H1 (cell line): Measurements from ENCODE around the gene EML1. TPM values are rescaled to one million over a fixed set of nuclear protein-coding genes. Genes with fewer than 3 reads are reported as not detected.

Source experiments
- CTCF ChIA-PET: fragments of 300-600 bp; sonication (Branson Sonifier 250); formaldehyde crosslinking; loops from one replicate; lab custom pipeline; 2021; ENCODE audit not compliant: partially characterized antibody; lab: Charles Lee
- POLR2A ChIA-PET: fragments of 300-600 bp; sonication (Branson Sonifier 250); formaldehyde crosslinking; loops from one replicate; lab custom pipeline; 2021; ENCODE audit warnings: inconsistent platforms; ENCODE audit not compliant: partially characterized antibody; lab: Charles Lee
- DNase-seq, 2 experiments: peaks; one replicate each; pipeline versions ENCODE4 v3.0.0 to v3.0.0-alpha.2; 2010 to 2022; ENCODE audit warnings: low spot score in 2 of 2, low read depth in 1 of 2, mixed read lengths in 1 of 2
- FAIRE-seq: peaks from 2 replicates; lab custom pipeline; 2011; peaks lifted over from hg19 to GRCh38; lab: Jason Lieb, UNC
- H2AFZ ChIP-seq: 2 replicates; pipeline ENCODE4 v1.8.1; 2012; ENCODE audit warnings: low read length, inconsistent platforms
- H2AK5ac ChIP-seq: 2 replicates; pipeline ENCODE4 v1.6.1; 2013; ENCODE audit warnings: low read depth, low read length
- H2BK120ac ChIP-seq: replicated peaks from 2 replicates; pipeline ENCODE3; 2013; ENCODE audit warnings: low read depth, low read length, inconsistent platforms
- H2BK12ac ChIP-seq: 2 replicates; pipeline ENCODE4 v1.6.1; 2013; ENCODE audit warnings: low read depth, low read length
- H2BK15ac ChIP-seq: 2 replicates; pipeline ENCODE4 v1.6.1; 2013; ENCODE audit warnings: low read length
- H2BK20ac ChIP-seq: 2 replicates; pipeline ENCODE4 v1.6.1; 2013; ENCODE audit warnings: low read length
- H2BK5ac ChIP-seq: 2 replicates; pipeline ENCODE4 v1.6.1; 2013; ENCODE audit warnings: low read depth, low read length
- H3K14ac ChIP-seq: 2 replicates; pipeline ENCODE4 v1.6.1; 2013; ENCODE audit warnings: inconsistent platforms; ENCODE audit not compliant: insufficient read length
- H3K18ac ChIP-seq: 2 replicates; pipeline ENCODE4 v1.6.1; 2013; ENCODE audit warnings: low read length; ENCODE audit errors: extremely low read depth
- H3K23ac ChIP-seq: 2 replicates; pipeline ENCODE4 v1.6.1; 2013; ENCODE audit warnings: inconsistent platforms; ENCODE audit not compliant: insufficient read length
- H3K23me2 ChIP-seq: 2 replicates; pipeline ENCODE4 v1.6.1; 2013; ENCODE audit warnings: low read depth, low read length
- H3K27ac ChIP-seq: 2 replicates; pipeline ENCODE4 v1.6.1; 2011; ENCODE audit warnings: low read depth, low read length, inconsistent platforms
- H3K27me3 ChIP-seq, 4 experiments: replicated peaks in 1 of 4; 1 replicate in 1 of 4; 2 replicates in 3 of 4; pipeline versions ENCODE4 v1.6.1 to v1.8.1; 2011 to 2013; ENCODE audit warnings: low read length in 3 of 4, mild to moderate bottlenecking in 3 of 4, inconsistent platforms in 2 of 4, mixed read lengths in 2 of 4, moderate library complexity in 1 of 4; ENCODE audit not compliant: control insufficient read depth in 3 of 4, insufficient read depth in 3 of 4; ENCODE audit errors: extremely low read depth in 1 of 4
- H3K36me3 ChIP-seq, 4 experiments: 2 replicates each; pipeline versions ENCODE4 v1.6.1 to v1.8.1; 2011 to 2013; ENCODE audit warnings: mild to moderate bottlenecking in 4 of 4, low read length in 3 of 4, moderate library complexity in 2 of 4, control low read depth in 1 of 4, inconsistent platforms in 1 of 4; ENCODE audit not compliant: insufficient read depth in 4 of 4, control insufficient read depth in 2 of 4
- H3K4ac ChIP-seq: replicated peaks from 2 replicates; pipeline ENCODE3; 2013; ENCODE audit warnings: low read length, low read depth, mixed read lengths, inconsistent platforms; ENCODE audit not compliant: insufficient read length
- H3K4me1 ChIP-seq, 4 experiments: replicated peaks in 1 of 4; 1 replicate in 1 of 4; 2 replicates in 3 of 4; pipeline versions ENCODE4 v1.6.1 to v1.8.1; 2011 to 2013; ENCODE audit warnings: low read length in 3 of 4, inconsistent platforms in 2 of 4, mixed read lengths in 1 of 4; ENCODE audit not compliant: insufficient read depth in 4 of 4, control insufficient read depth in 3 of 4
- H3K4me2 ChIP-seq, 2 experiments: 2 replicates each; pipeline versions ENCODE4 v1.6.1 to v1.8.1; 2011 to 2013; ENCODE audit warnings: low read depth in 2 of 2, low read length in 2 of 2, control low read depth in 1 of 2, inconsistent platforms in 1 of 2, mild to moderate bottlenecking in 1 of 2; ENCODE audit not compliant: insufficient read depth in 1 of 2
- H3K4me3 ChIP-seq, 4 experiments: fragments of 200-600, 300-600 bp in 1 of 4; sonication (generic), shearing (Covaris generic), sonication (Bioruptor Twin) in 1 of 4; 2 replicates each; pipeline versions ENCODE4 v1.5.1 to v1.8.1; 2011 to 2016; ENCODE audit warnings: low read length in 4 of 4, low read depth in 3 of 4, control low read depth in 2 of 4, inconsistent platforms in 2 of 4, mild to moderate bottlenecking in 2 of 4, mixed read lengths in 1 of 4, moderate library complexity in 1 of 4; ENCODE audit not compliant: insufficient read depth in 2 of 4; ENCODE audit errors: extremely low read depth in 1 of 4
- H3K56ac ChIP-seq: replicated peaks from 2 replicates; pipeline ENCODE3; 2013; ENCODE audit warnings: low read depth, mild to moderate bottlenecking, mixed read lengths, low read length, inconsistent platforms; ENCODE audit not compliant: insufficient read length
- H3K79me1 ChIP-seq: 2 replicates; pipeline ENCODE4 v1.6.1; 2013; ENCODE audit warnings: low read depth, low read length, control low read depth
- H3K79me2 ChIP-seq, 2 experiments: 2 replicates each; pipeline versions ENCODE4 v1.6.1 to v1.8.1; 2012 to 2013; ENCODE audit warnings: low read length in 2 of 2, mild to moderate bottlenecking in 2 of 2, inconsistent platforms in 1 of 2; ENCODE audit not compliant: insufficient read depth in 2 of 2, control insufficient read depth in 1 of 2
- H3K9ac ChIP-seq, 4 experiments: replicated peaks in 1 of 4; 1 replicate in 1 of 4; 2 replicates in 3 of 4; pipeline versions ENCODE4 v1.6.1 to v1.8.1; 2011 to 2013; ENCODE audit warnings: low read depth in 3 of 4, low read length in 3 of 4, control low read depth in 2 of 4, mild to moderate bottlenecking in 2 of 4, moderate library complexity in 2 of 4, inconsistent platforms in 1 of 4; ENCODE audit errors: extremely low read depth in 1 of 4
- H3K9me3 ChIP-seq, 2 experiments: 2 replicates each; pipeline versions ENCODE4 v1.6.1 to v1.8.1; 2012 to 2013; ENCODE audit warnings: mild to moderate bottlenecking in 2 of 2, moderate library complexity in 2 of 2, control low read depth in 1 of 2, inconsistent platforms in 1 of 2, low read depth in 1 of 2, low read length in 1 of 2, mixed read lengths in 1 of 2; ENCODE audit not compliant: insufficient read depth in 2 of 2
- H4K20me1 ChIP-seq, 2 experiments: replicated peaks in 1 of 2; 2 replicates each; pipeline versions ENCODE3 to v1.8.1; 2011 to 2013; ENCODE audit warnings: inconsistent platforms in 2 of 2, low read length in 2 of 2, mild to moderate bottlenecking in 1 of 2; ENCODE audit not compliant: insufficient read depth in 2 of 2, control insufficient read depth in 1 of 2
- H4K5ac ChIP-seq: 2 replicates; pipeline ENCODE4 v1.6.1; 2013; ENCODE audit warnings: low read length, low read depth, mixed read lengths, inconsistent platforms; ENCODE audit not compliant: insufficient read length
- H4K8ac ChIP-seq: 2 replicates; pipeline ENCODE4 v1.8.0; 2013; ENCODE audit warnings: mild to moderate bottlenecking, moderate library complexity, low read length, inconsistent platforms; ENCODE audit not compliant: insufficient read depth; ENCODE audit errors: extremely low read depth
- H4K91ac ChIP-seq: replicated peaks from 2 replicates; pipeline ENCODE3; 2013; ENCODE audit warnings: low read length, mixed read lengths, inconsistent platforms; ENCODE audit not compliant: insufficient read length
- CEBPB ChIP-seq: IDR thresholded peaks from 2 replicates; pipeline ENCODE4 v1.6.1; 2012; ENCODE audit warnings: low read depth, low read length
- CTCF ChIP-seq, 3 experiments: IDR thresholded peaks; 1 replicate in 2 of 3; 2 replicates in 1 of 3; pipeline versions ENCODE4 v1.5.1 to v1.6.1; 2011; ENCODE audit warnings: low read length in 3 of 3, mild to moderate bottlenecking in 3 of 3, inconsistent platforms in 2 of 3, low read depth in 1 of 3, moderate library complexity in 1 of 3; ENCODE audit not compliant: insufficient read depth in 1 of 3; ENCODE audit errors: control extremely low read depth in 1 of 3
- E2F6 ChIP-seq: IDR thresholded peaks from 2 replicates; pipeline ENCODE4 v1.6.1; 2012; ENCODE audit warnings: inconsistent platforms
- HDAC6 ChIP-seq: IDR thresholded peaks from one replicate; pipeline ENCODE4 v1.7.1; 2012; ENCODE audit warnings: low read depth, mild to moderate bottlenecking, inconsistent platforms, low read length, moderate library complexity
- JUN ChIP-seq: IDR thresholded peaks from 2 replicates; pipeline ENCODE4 v1.6.1; 2011; ENCODE audit warnings: low read depth, mild to moderate bottlenecking, improper control_type of control experiment, low read length
- MAFK ChIP-seq: IDR thresholded peaks from 2 replicates; pipeline ENCODE4 v1.6.1; 2012; ENCODE audit warnings: low read depth, mild to moderate bottlenecking, improper control_type of control experiment, low read length
- RFX5 ChIP-seq: IDR thresholded peaks from 2 replicates; pipeline ENCODE4 v1.6.1; 2011; ENCODE audit warnings: low read depth, low read length, improper control_type of control experiment, borderline replicate concordance
- SIN3A ChIP-seq, 2 experiments: IDR thresholded peaks in 1 of 2; conservative IDR thresholded peaks in 1 of 2; 2 replicates each; pipeline ENCODE4 v1.6.1; 2011 to 2012; ENCODE audit warnings: low read length in 2 of 2, improper control_type of control experiment in 1 of 2, low read depth in 1 of 2, mild to moderate bottlenecking in 1 of 2
- SUZ12 ChIP-seq: fragments of 200-600 bp; sonication (generic); IDR thresholded peaks from 2 replicates; pipeline ENCODE4 v1.6.1; 2012; ENCODE audit warnings: mild to moderate bottlenecking, inconsistent platforms, low read length, moderate library complexity, mixed read lengths
- TAF1 ChIP-seq: IDR thresholded peaks from 2 replicates; pipeline ENCODE4 v1.6.1; 2011; ENCODE audit warnings: mild to moderate bottlenecking, low read depth, low read length
- TCF12 ChIP-seq: IDR thresholded peaks from 2 replicates; pipeline ENCODE4 v1.6.1; 2011; ENCODE audit warnings: low read depth, mild to moderate bottlenecking, low read length
- TEAD4 ChIP-seq: IDR thresholded peaks from 2 replicates; pipeline ENCODE4 v1.6.1; 2012; ENCODE audit warnings: low read depth, low read length, inconsistent platforms, mixed read lengths
- WGBS, 2 experiments: shearing (Covaris generic) in 1 of 2; methylation state at CpG; one replicate each; pipeline versions ENCODE4 v1.1.6 to v1.1.7; 2013 to 2015; ENCODE audit warnings: low lambda C conversion rate in 2 of 2, mixed read lengths in 2 of 2, inconsistent platforms in 1 of 2, low coverage in 1 of 2, missing lambda C conversion rate in 1 of 2; ENCODE audit not compliant: insufficient replicate concordance in 2 of 2, insufficient coverage in 1 of 2, insufficient read length in 1 of 2; ENCODE audit errors: extremely low coverage in 1 of 2, missing lambda C conversion rate in 1 of 2; 5-methylcytosine and 5-hydroxymethylcytosine counted together
- polyA plus RNA-seq, 7 experiments: library from polyadenylated mRNA; depleted of rRNA in 3 of 7; stranded (reverse) in 5 of 7; unstranded in 2 of 7; fragments of >200 nt in 5 of 7; fragments of 200-250 nt in 2 of 7; gene quantifications; 1 replicate in 5 of 7; 2 replicates in 1 of 7; 4 replicates in 1 of 7; pipeline versions ENCODE4 v1.2.1 to v1.2.3, GENCODE V29; 2011 to 2013; ENCODE audit warnings: missing spikeins in 2 of 7, mixed read lengths in 2 of 7
- total RNA-seq: library from RNA; stranded (reverse); fragmentation: NEBNext Ultra II Directional; extraction: Animal tissue kit (Norgen Biotek cat#: 25700); gene quantifications from 2 replicates; pipeline ENCODE4 v1.2.1, GENCODE V29; 2021

EML1 gene
- total and polyA plus RNA-seq, 2 of the 8 experiments (the other 6 are each of a cell fraction or from before 2014, with no cell fraction given) = 11.1 to 24.7 TPM

GRCh38 chr14:99891900-99892299 lies 98.7 kb downstream of the EML1 start:
- CTCF ChIA-PET = interaction anchor here (0.7 to 11.0 kb wide), 8 partner anchors 6 to 344 kb away, joined by 3 to 152 read pairs (median 4); no protein-coding TSS in a partner anchor
- H3K36me3 ChIP-seq = no peaks in the 10 kb centered on the region
- H4K20me1 ChIP-seq = no peaks in the 10 kb centered on the region
- no peak overlapping the region for H3K4me2 ChIP-seq
- no peak overlapping the region for H4K5ac ChIP-seq
- peaks cover 7 to 31% (median 17%) of the 10 kb centered on the region in 4 experiments for H3K4me1 ChIP-seq
- WGBS, 2 experiments = 86% methylated on average over 10 of the region's 10 CpGs; no CpG with 5 or more reads in 1 of the 2 experiments
- no peak overlapping the region for H3K4ac ChIP-seq
- H2BK12ac ChIP-seq = no peak overlapping the region
- H3K23ac ChIP-seq = no peak overlapping the region
- no peak overlapping the region for H2AFZ ChIP-seq
- POLR2A ChIA-PET = no interaction called here
- no peak overlapping the region for H3K4me3 ChIP-seq
- H3K23me2 ChIP-seq = no peaks in the 10 kb centered on the region
- H2BK120ac ChIP-seq = no peak overlapping the region
- DNase-seq = no peak
- no peak overlapping the region for H4K8ac ChIP-seq
- FAIRE-seq = no peak
- no peaks in the 10 kb centered on the region for H3K79me1 ChIP-seq
- no peak overlapping the region for H2BK15ac ChIP-seq
- H2BK5ac ChIP-seq = no peak overlapping the region
- H4K91ac ChIP-seq = no peak overlapping the region
- no peaks in the 10 kb centered on the region for H3K79me2 ChIP-seq
- H3K27me3 ChIP-seq = no peaks in the 10 kb centered on the region; a peak in 1 of 7 replicates
- H3K27ac ChIP-seq = no peak overlapping the region
- H3K9ac ChIP-seq = no peak overlapping the region
- no peak overlapping the region for H2AK5ac ChIP-seq
- H3K9me3 ChIP-seq = no peaks in the 10 kb centered on the region
- H3K18ac ChIP-seq = no peak overlapping the region
- no peak overlapping the region for H2BK20ac ChIP-seq
- no peak overlapping the region for H3K56ac ChIP-seq
- no peak overlapping the region for H3K14ac ChIP-seq
- no peak for TF ChIP-seq SUZ12
- no peak for TF ChIP-seq RFX5
- TF ChIP-seq HDAC6 = no peak
- TF ChIP-seq TEAD4 = no peak
- no peak for TF ChIP-seq TCF12
- TF ChIP-seq CEBPB = no peak
- no peak for TF ChIP-seq E2F6
- TF ChIP-seq MAFK = no peak
- TF ChIP-seq SIN3A (conservative IDR thresholded peaks at IDR 0.05 in 1 of 2, IDR thresholded peaks at IDR 0.05 in 1 of 2; ENCODE audit: low read depth in 1 of 2, low read length in 2 of 2) = no peak
- TF ChIP-seq CTCF (IDR thresholded peaks at IDR 0.05; ENCODE audit: control extremely low read depth in 1 of 3, insufficient read depth in 1 of 3, low read depth in 1 of 3, low read length in 3 of 3) = no peak
- no peak for TF ChIP-seq TAF1
- no peak for TF ChIP-seq JUN
